ENCODE results near the gene YTHDF1.

YTHDF1 gene

DNA sequence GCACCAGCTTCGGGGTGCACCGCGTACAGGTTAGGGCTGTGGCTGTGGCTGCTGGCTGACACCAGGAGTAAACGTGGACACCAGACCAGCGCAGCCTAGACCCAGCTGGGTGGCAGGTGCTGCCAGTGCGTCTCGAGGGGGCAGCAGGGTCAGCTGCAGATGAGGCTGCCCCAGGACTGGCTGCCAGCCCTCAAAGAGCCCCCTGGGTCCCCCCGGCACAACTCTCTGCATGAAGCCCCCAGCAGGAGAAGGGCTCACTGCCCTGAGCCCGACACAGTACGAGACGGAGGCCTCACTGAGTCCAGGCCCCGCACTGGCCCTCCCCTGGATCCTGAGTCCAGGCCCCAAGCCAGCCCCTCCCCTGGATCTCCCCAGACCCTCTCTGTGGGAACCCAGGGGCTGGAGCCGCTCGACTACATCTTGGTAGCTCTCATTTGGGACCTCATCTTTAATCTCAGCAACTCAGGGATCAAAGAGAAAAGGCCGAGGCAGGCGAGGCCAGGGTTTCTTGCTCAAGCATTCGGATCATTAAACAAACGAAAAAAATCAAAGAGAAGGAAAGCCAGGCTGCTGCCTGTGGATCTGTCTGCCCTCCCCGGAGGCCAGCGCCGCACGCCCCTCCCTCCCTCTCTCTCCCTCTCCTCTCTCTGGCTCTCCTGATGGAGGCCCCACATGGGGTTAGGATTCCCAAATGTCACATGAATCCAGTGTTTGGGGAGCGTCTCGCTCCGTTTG lies 45.3 kb upstream of the YTHDF1 start (continued):
- TF ChIP-seq SNAI2 (CRISPR knock-in tag; IDR thresholded peaks at IDR 0.05) (no peak), CSDC2 (CRISPR knock-in tag; IDR thresholded peaks at IDR 0.05) (no peak)

DNA sequence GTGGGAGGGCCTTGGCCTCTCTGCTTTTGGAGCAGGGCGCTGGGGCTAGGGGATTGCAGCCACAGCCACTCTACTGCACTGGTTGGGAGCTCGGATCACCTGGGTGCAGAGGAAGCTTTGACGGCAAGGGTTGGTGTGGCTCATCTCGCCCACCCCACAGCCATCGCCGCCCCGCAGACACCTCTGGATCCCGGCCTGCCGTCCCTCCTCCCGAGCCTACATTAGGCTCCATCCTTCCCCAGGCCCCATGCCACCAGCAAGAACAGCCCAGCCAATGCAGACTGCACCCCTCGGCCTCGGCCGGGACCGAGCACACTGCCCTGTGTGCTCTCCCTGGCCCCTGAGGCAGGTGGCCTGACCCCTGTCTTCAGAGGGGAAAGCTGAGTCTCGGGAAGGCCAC lies 44.6 kb upstream of the YTHDF1 start:
- TF ChIP-seq, protein P1, sequence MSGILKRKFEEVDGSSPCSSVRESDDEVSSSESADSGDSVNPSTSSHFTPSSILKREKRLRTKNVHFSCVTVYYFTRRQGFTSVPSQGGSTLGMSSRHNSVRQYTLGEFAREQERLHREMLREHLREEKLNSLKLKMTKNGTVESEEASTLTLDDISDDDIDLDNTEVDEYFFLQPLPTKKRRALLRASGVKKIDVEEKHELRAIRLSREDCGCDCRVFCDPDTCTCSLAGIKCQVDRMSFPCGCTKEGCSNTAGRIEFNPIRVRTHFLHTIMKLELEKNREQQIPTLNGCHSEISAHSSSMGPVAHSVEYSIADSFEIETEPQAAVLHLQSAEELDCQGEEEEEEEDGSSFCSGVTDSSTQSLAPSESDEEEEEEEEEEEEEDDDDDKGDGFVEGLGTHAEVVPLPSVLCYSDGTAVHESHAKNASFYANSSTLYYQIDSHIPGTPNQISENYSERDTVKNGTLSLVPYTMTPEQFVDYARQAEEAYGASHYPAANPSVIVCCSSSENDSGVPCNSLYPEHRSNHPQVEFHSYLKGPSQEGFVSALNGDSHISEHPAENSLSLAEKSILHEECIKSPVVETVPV (CRISPR knock-in tag; IDR thresholded peaks at IDR 0.05), result no peak
- TF ChIP-seq CSDC2 (CRISPR knock-in tag; IDR thresholded peaks at IDR 0.05), result no peak
- no peak for TF ChIP-seq RARB (CRISPR knock-in tag; IDR thresholded peaks at IDR 0.05)
- no peak for TF ChIP-seq TOX (CRISPR knock-in tag; IDR thresholded peaks at IDR 0.05; ENCODE audit: borderline replicate concordance)
- TF ChIP-seq, protein P2, sequence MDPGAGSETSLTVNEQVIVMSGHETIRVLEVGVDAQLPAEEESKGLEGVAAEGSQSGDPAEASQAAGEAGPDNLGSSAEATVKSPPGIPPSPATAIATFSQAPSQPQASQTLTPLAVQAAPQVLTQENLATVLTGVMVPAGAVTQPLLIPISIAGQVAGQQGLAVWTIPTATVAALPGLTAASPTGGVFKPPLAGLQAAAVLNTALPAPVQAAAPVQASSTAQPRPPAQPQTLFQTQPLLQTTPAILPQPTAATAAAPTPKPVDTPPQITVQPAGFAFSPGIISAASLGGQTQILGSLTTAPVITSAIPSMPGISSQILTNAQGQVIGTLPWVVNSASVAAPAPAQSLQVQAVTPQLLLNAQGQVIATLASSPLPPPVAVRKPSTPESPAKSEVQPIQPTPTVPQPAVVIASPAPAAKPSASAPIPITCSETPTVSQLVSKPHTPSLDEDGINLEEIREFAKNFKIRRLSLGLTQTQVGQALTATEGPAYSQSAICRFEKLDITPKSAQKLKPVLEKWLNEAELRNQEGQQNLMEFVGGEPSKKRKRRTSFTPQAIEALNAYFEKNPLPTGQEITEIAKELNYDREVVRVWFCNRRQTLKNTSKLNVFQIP (CRISPR knock-in tag; IDR thresholded peaks at IDR 0.05; ENCODE audit: borderline replicate concordance, low read depth), result no peak
- TF ChIP-seq ESRRG (CRISPR knock-in tag; IDR thresholded peaks at IDR 0.05), result no peak
- no peak for TF ChIP-seq ZNF565 (CRISPR knock-in tag; conservative IDR thresholded peaks at IDR 0.05; ENCODE audit: low read depth)
- no peak for TF ChIP-seq ARNTL (CRISPR knock-in tag; IDR thresholded peaks at IDR 0.05; ENCODE audit: borderline replicate concordance, low read depth)
- no peak for TF ChIP-seq GLIS3 (CRISPR knock-in tag; IDR thresholded peaks at IDR 0.05)
- TF ChIP-seq ZNF70 (CRISPR knock-in tag; IDR thresholded peaks at IDR 0.05), result no peak
- no peak for TF ChIP-seq OSR1 (CRISPR knock-in tag; IDR thresholded peaks at IDR 0.05)
- TF ChIP-seq, protein P3, sequence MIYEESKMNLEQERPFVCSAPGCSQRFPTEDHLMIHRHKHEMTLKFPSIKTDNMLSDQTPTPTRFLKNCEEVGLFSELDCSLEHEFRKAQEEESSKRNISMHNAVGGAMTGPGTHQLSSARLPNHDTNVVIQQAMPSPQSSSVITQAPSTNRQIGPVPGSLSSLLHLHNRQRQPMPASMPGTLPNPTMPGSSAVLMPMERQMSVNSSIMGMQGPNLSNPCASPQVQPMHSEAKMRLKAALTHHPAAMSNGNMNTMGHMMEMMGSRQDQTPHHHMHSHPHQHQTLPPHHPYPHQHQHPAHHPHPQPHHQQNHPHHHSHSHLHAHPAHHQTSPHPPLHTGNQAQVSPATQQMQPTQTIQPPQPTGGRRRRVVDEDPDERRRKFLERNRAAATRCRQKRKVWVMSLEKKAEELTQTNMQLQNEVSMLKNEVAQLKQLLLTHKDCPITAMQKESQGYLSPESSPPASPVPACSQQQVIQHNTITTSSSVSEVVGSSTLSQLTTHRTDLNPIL (CRISPR knock-in tag; IDR thresholded peaks at IDR 0.05; ENCODE audit: low read depth), result no peak
- TF ChIP-seq, protein P4, sequence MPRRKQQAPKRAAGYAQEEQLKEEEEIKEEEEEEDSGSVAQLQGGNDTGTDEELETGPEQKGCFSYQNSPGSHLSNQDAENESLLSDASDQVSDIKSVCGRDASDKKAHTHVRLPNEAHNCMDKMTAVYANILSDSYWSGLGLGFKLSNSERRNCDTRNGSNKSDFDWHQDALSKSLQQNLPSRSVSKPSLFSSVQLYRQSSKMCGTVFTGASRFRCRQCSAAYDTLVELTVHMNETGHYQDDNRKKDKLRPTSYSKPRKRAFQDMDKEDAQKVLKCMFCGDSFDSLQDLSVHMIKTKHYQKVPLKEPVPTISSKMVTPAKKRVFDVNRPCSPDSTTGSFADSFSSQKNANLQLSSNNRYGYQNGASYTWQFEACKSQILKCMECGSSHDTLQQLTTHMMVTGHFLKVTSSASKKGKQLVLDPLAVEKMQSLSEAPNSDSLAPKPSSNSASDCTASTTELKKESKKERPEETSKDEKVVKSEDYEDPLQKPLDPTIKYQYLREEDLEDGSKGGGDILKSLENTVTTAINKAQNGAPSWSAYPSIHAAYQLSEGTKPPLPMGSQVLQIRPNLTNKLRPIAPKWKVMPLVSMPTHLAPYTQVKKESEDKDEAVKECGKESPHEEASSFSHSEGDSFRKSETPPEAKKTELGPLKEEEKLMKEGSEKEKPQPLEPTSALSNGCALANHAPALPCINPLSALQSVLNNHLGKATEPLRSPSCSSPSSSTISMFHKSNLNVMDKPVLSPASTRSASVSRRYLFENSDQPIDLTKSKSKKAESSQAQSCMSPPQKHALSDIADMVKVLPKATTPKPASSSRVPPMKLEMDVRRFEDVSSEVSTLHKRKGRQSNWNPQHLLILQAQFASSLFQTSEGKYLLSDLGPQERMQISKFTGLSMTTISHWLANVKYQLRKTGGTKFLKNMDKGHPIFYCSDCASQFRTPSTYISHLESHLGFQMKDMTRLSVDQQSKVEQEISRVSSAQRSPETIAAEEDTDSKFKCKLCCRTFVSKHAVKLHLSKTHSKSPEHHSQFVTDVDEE (CRISPR knock-in tag; IDR thresholded peaks at IDR 0.05), result no peak
- no peak for TF ChIP-seq ZNF8 (CRISPR knock-in tag; IDR thresholded peaks at IDR 0.05)
- ATAC-seq, result no peak

DNA sequence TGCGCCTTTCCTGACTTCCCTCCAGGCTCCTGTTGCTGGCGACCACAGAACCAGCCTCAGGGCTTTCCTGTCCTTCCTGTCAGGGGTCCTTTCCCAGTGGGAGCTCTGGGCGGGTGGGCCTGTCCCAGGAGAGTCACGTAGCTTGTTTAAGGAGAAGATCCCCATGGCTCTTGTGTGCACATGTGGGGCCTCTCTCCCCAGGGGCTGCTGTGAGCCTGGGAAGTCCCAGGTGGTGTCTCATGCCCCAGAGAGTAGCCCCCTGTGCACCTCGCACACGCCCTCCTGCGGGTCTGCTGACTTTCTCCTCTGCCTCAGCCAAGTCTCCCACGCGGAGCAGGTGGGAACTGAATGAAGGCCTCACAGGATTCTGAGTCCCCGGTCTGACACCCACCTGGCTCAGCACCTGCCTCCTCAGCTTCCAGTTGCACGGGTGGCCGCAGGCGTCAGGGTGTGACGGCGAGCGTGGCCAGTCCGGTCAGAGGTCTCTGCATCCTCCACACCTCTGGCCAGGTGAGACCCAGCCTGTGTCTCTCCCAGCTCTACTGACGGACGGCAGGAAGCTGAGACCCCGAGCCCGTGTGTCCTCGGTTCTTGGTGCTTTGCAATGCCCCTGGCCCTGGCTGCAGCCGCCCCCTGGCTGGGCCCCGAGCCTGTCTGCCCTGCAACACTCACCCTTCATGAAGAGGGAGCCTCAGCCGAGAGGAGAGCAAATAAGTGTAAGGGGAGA lies 44.0 kb upstream of the YTHDF1 start:
- no peak for ATAC-seq
- no peak for TF ChIP-seq ZFP3 (CRISPR knock-in tag; IDR thresholded peaks at IDR 0.05)
- TF ChIP-seq CSDC2 (CRISPR knock-in tag; IDR thresholded peaks at IDR 0.05), result no peak
- TF ChIP-seq ZC3H10 (CRISPR knock-in tag; IDR thresholded peaks at IDR 0.05), result no peak

DNA sequence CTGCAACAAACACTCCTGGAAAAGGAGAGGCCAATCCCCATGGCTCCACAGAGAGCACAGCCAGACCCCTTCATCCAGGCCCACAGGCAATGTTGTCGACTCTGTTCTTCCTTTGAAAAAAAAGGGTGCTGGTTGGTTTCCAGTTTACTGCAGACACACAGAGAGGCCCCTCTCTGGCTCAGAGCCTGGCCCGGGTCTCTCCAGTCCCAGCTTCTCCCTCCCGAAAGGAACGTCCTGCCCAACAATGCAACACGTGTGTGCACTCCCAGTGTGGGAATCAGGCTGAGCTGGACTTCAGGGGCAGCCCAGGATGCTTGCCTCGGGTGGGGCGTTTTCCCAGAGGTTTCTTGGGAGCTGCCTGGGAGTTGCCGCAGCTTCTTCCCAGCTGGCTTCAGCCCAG lies 42.9 kb upstream of the YTHDF1 start:
- no peak for ATAC-seq
- TF ChIP-seq CSDC2 (CRISPR knock-in tag; IDR thresholded peaks at IDR 0.05) (no peak), ISL1 (CRISPR knock-in tag; IDR thresholded peaks at IDR 0.05) (no peak), ZFP3 (CRISPR knock-in tag; IDR thresholded peaks at IDR 0.05) (no peak), SNAI2 (CRISPR knock-in tag; IDR thresholded peaks at IDR 0.05) (no peak), ZC3H10 (CRISPR knock-in tag; IDR thresholded peaks at IDR 0.05) (no peak), ZNF70 (CRISPR knock-in tag; IDR thresholded peaks at IDR 0.05) (no peak), TCF4 (CRISPR knock-in tag; IDR thresholded peaks at IDR 0.05; ENCODE audit: borderline replicate concordance) (no peak), ARNTL (CRISPR knock-in tag; IDR thresholded peaks at IDR 0.05; ENCODE audit: borderline replicate concordance, low read depth) (no peak), RARB (CRISPR knock-in tag; IDR thresholded peaks at IDR 0.05) (no peak)
- TF ChIP-seq, protein P5, sequence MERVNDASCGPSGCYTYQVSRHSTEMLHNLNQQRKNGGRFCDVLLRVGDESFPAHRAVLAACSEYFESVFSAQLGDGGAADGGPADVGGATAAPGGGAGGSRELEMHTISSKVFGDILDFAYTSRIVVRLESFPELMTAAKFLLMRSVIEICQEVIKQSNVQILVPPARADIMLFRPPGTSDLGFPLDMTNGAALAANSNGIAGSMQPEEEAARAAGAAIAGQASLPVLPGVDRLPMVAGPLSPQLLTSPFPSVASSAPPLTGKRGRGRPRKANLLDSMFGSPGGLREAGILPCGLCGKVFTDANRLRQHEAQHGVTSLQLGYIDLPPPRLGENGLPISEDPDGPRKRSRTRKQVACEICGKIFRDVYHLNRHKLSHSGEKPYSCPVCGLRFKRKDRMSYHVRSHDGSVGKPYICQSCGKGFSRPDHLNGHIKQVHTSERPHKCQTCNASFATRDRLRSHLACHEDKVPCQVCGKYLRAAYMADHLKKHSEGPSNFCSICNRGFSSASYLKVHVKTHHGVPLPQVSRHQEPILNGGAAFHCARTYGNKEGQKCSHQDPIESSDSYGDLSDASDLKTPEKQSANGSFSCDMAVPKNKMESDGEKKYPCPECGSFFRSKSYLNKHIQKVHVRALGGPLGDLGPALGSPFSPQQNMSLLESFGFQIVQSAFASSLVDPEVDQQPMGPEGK (CRISPR knock-in tag; IDR thresholded peaks at IDR 0.05; ENCODE audit: borderline replicate concordance), result no peak
- TF ChIP-seq, protein P4 (CRISPR knock-in tag; IDR thresholded peaks at IDR 0.05), result no peak
